SK-N-SH treated with all-trans-retinoic acid at 6 μM for 48 hours (cell line): ENCODE data around the gene ODC1.

Experiments
- BACH2 ChIP-seq: fragments of 250-450 bp; sonication (Bioruptor Pico); IDR thresholded peaks from 2 replicates; pipeline ENCODE4 v1.9.0; 2021; ENCODE audit warnings: mild to moderate bottlenecking, borderline replicate concordance
- CSDC2 ChIP-seq: fragments of 250-450 bp; sonication (Bioruptor Pico); IDR thresholded peaks from 2 replicates; pipeline ENCODE4 v1.5.0; 2020; ENCODE audit warnings: mild to moderate bottlenecking, moderate library complexity
- GLIS3 ChIP-seq: fragments of 250-450 bp; sonication (Bioruptor Pico); IDR thresholded peaks from 2 replicates; pipeline ENCODE4 v1.5.0; 2020; ENCODE audit warnings: mild to moderate bottlenecking, moderate library complexity
- POU6F1 ChIP-seq: fragments of 250-450 bp; sonication (Bioruptor Pico); IDR thresholded peaks from 2 replicates; pipeline ENCODE4 v1.8.0; 2021; ENCODE audit warnings: low read depth, mild to moderate bottlenecking, moderate library complexity, borderline replicate concordance
- RARB ChIP-seq: fragments of 250-450 bp; sonication (Bioruptor Pico); IDR thresholded peaks from 2 replicates; pipeline ENCODE4 v1.8.0; 2021; ENCODE audit warnings: mild to moderate bottlenecking, moderate library complexity
- ZFP3 ChIP-seq: fragments of 250-450 bp; sonication (Bioruptor Pico); IDR thresholded peaks from 2 replicates; pipeline ENCODE4 v1.5.0; 2020; ENCODE audit warnings: mild to moderate bottlenecking, moderate library complexity
- ZFP30 ChIP-seq: fragments of 450-650 bp; formaldehyde crosslinking; IDR thresholded peaks from 2 replicates; pipeline ENCODE4 v1.5.0; 2022; ENCODE audit warnings: mild to moderate bottlenecking, moderate library complexity

GRCh38 chr2:10397297-10397875 lies 50.7 kb downstream of the ODC1 start:
- TF ChIP-seq ZFP30 (CRISPR knock-in tag) (no peak), CSDC2 (no peak), ZFP3 (CRISPR knock-in tag) (no peak), POU6F1 (CRISPR knock-in tag) (no peak), RARB (CRISPR knock-in tag) (no peak), BACH2 (CRISPR knock-in tag) (no peak), GLIS3 (CRISPR knock-in tag) (no peak)
